IPS DF 4.7 (cell line): Measurements from ENCODE around the gene CHCHD3.

ENCODE experiments used
- DNase-seq: peaks from one replicate; pipeline ENCODE4 v3.0.0-alpha.2; 2013; ENCODE audit warnings: low spot score; ENCODE audit errors: extremely low read depth

The CHCHD3 gene

GRCh38 chr7:132745510-132745909 is 336.4 kb downstream of the CHCHD3 start:
- DNase-seq = no peak

- DNase-seq = no peak
Measured at GRCh38 chr7:132743974-132744373, 337.9 kb downstream of the CHCHD3 start.

DNA sequence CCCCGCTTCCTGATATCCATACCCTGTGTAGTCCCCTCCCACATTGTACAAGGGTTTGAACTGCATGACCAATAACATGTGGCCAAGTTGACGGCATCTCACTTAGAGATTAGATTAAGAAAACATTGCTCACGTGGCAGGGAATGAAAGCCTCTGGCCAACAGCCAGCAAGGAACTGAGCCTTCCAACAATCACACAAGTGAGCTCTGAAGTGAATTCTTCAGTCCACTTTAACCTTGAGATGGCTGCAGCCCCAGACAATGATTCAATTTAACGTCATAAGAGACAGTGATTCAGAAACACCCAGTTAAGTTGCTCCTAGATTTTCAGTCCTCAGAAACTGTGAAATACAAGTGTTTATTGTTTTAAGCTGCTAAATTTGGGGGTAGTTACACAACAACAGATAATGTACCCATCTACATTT is 339.7 kb downstream of the CHCHD3 start:
- no peak for DNase-seq

- no peak for DNase-seq
Measured at GRCh38 chr7:132740176-132740575, 341.7 kb downstream of the CHCHD3 start.

GRCh38 chr7:132739271-132739955 is 342.5 kb downstream of the CHCHD3 start:
- no peak for DNase-seq

DNA sequence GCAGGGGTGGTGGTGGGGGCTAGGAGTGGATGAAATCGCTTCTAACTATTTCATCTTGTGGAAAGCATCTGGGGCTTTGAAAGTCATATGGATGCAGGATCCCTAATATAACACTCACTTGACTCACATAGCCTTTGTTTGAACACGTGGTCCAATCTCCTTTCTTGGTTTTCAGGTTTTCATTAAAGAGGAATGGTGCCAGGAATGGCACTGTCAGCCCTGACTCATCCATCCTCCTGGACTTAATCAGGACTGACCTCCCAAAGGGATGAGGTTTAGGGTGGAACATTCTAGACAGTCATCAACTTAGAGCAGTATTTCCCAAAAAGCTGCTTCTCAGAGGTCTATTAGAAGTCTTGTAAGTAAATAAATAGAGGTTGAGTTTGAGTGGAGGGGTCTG is 343.6 kb downstream of the CHCHD3 start:
- no peak for DNase-seq

DNA sequence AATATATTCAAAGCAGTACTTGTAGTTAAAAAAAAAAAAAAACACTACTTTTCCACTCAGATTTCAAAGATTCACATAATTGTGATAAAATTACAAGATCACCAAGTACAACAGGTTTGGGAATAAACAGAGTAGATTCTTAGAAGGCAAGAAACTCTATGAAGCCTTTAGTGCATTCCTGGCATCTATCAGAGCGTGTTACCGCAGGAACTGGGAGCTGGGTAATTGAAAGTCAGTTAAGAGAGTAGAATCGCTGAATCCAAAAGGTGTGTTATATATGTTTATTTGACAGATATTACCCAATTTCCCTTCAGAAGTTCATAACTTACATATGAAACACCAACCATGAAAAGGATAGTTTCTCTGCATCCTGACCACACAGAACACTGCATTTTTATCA is 346.4 kb downstream of the CHCHD3 start:
- DNase-seq = no peak
